Liver (tissue), 9 donors: ENCODE results near the gene GP1BB. TPM values are rescaled to one million over a fixed set of nuclear protein-coding genes. Genes with fewer than 3 reads are reported as not detected.

Experiments
- DNase-seq: peaks from one replicate; pipeline ENCODE4 v3.0.0-alpha.2; 2017; ENCODE audit warnings: low spot score
- H3K27ac ChIP-seq, 2 donors: one replicate each; pipeline ENCODE4 v1.7.0; 2013; ENCODE audit warnings: inconsistent platforms in 2 of 2, low read length in 2 of 2, control low read depth in 1 of 2, low read depth in 1 of 2, mild to moderate bottlenecking in 1 of 2
- H3K27me3 ChIP-seq, 4 donors: one replicate each; pipeline versions ENCODE4 v1.6.1 to v1.7.0; 2013; ENCODE audit warnings: low read length in 3 of 4, inconsistent platforms in 1 of 4, mild to moderate bottlenecking in 1 of 4, moderate library complexity in 1 of 4; ENCODE audit not compliant: control insufficient read depth in 4 of 4, insufficient read depth in 4 of 4
- H3K36me3 ChIP-seq, 4 donors: one replicate each; pipeline versions ENCODE4 v1.6.1 to v1.7.0; 2013; ENCODE audit warnings: low read length in 3 of 4, mild to moderate bottlenecking in 3 of 4, low read depth in 1 of 4, moderate library complexity in 1 of 4; ENCODE audit not compliant: control insufficient read depth in 4 of 4, insufficient read depth in 3 of 4
- H3K4me1 ChIP-seq, 4 donors: one replicate each; pipeline versions ENCODE4 v1.6.1 to v1.7.0; 2013; ENCODE audit warnings: low read length in 3 of 4, mild to moderate bottlenecking in 3 of 4, moderate library complexity in 1 of 4; ENCODE audit not compliant: control insufficient read depth in 4 of 4, insufficient read depth in 4 of 4
- H3K4me3 ChIP-seq, 3 donors: one replicate each; pipeline versions ENCODE4 v1.6.1 to v1.7.0; 2013; ENCODE audit warnings: low read length in 3 of 3, control low read depth in 1 of 3, low read depth in 1 of 3, mild to moderate bottlenecking in 1 of 3
- H3K9ac ChIP-seq, 2 donors: one replicate each; pipeline ENCODE4 v1.7.0; 2013; ENCODE audit warnings: low read length in 2 of 2, mild to moderate bottlenecking in 2 of 2, moderate library complexity in 2 of 2, control low read depth in 1 of 2, low read depth in 1 of 2
- H3K9me3 ChIP-seq, 4 donors: one replicate each; pipeline versions ENCODE4 v1.6.1 to v1.7.0; 2013; ENCODE audit warnings: low read length in 3 of 4; ENCODE audit not compliant: control insufficient read depth in 4 of 4
- EGR1 ChIP-seq, 2 donors: IDR thresholded peaks; 2 replicates each; pipeline ENCODE4 v1.6.1; 2016 to 2018; ENCODE audit warnings: antibody characterized with exemption in 2 of 2, low read depth in 2 of 2
- FOXA1 ChIP-seq: IDR thresholded peaks from 2 replicates; pipeline ENCODE4 v1.6.1; 2016; ENCODE audit warnings: antibody characterized with exemption
- FOXA2 ChIP-seq: IDR thresholded peaks from 2 replicates; pipeline ENCODE4 v1.6.1; 2016; ENCODE audit warnings: antibody characterized with exemption
- GABPA ChIP-seq, 2 donors: IDR thresholded peaks in 1 of 2; conservative IDR thresholded peaks in 1 of 2; 2 replicates each; pipeline ENCODE4 v1.6.1; 2016; ENCODE audit warnings: antibody characterized with exemption in 2 of 2, mild to moderate bottlenecking in 1 of 2, moderate library complexity in 1 of 2
- HNF4A ChIP-seq, 2 donors: conservative IDR thresholded peaks; 2 replicates each; pipeline ENCODE4 v1.6.1; 2016; ENCODE audit warnings: antibody characterized with exemption in 2 of 2, mild to moderate bottlenecking in 2 of 2
- HNF4G ChIP-seq: IDR thresholded peaks from 2 replicates; pipeline ENCODE4 v1.6.1; 2016; ENCODE audit warnings: antibody characterized with exemption
- JUND ChIP-seq, 2 donors: IDR thresholded peaks; 2 replicates each; pipeline ENCODE4 v1.6.1; 2016; ENCODE audit warnings: antibody characterized with exemption in 2 of 2
- NR2F2 ChIP-seq: IDR thresholded peaks from 2 replicates; pipeline ENCODE4 v1.6.1; 2016; ENCODE audit warnings: antibody characterized with exemption
- RAD21 ChIP-seq, 2 donors: IDR thresholded peaks; 2 replicates each; pipeline ENCODE4 v1.6.1; 2016; ENCODE audit warnings: antibody characterized with exemption in 2 of 2, mild to moderate bottlenecking in 2 of 2
- REST ChIP-seq: IDR thresholded peaks from 2 replicates; pipeline ENCODE4 v1.6.1; 2016; ENCODE audit warnings: antibody characterized with exemption, mild to moderate bottlenecking
- RXRA ChIP-seq, 2 donors: IDR thresholded peaks; 2 replicates each; pipeline ENCODE4 v1.6.1; 2017 to 2018; ENCODE audit warnings: antibody characterized with exemption in 2 of 2, mild to moderate bottlenecking in 1 of 2
- SP1 ChIP-seq: IDR thresholded peaks from 2 replicates; pipeline ENCODE4 v1.6.1; 2018; ENCODE audit warnings: antibody characterized with exemption, mild to moderate bottlenecking
- TAF1 ChIP-seq: conservative IDR thresholded peaks from 2 replicates; pipeline ENCODE4 v1.6.1; 2016; ENCODE audit warnings: antibody characterized with exemption, mild to moderate bottlenecking
- YY1 ChIP-seq: IDR thresholded peaks from 2 replicates; pipeline ENCODE4 v1.6.1; 2016; ENCODE audit warnings: antibody characterized with exemption, mild to moderate bottlenecking
- WGBS: extraction: QIAGEN DNeasy Blood & Tissue Kit; methylation state at CpG from one replicate; pipeline ENCODE4 v1.1.7; 2013; 5-methylcytosine and 5-hydroxymethylcytosine counted together
- polyA plus RNA-seq, 2 donors: library from polyadenylated mRNA; stranded (reverse) in 1 of 2; unstranded in 1 of 2; fragments of 200-250 nt in 1 of 2; fragments of >200 nt in 1 of 2; fragmentation: Nextera tagmentation in 1 of 2; extraction: Ambion mirVana in 1 of 2; gene quantifications; one replicate each; pipeline versions ENCODE4 v1.2.1 to v1.2.3, GENCODE V29; 2013 to 2015
- total RNA-seq, 2 donors: library from RNA; depleted of rRNA; stranded (reverse); fragments of >200 nt; gene quantifications; one replicate each; pipeline ENCODE4 v1.2.3, GENCODE V29; 2014
- TF ChIP-seq, protein P1 (sequence below): IDR thresholded peaks from 2 replicates; pipeline ENCODE4 v1.6.1; 2016; ENCODE audit warnings: antibody characterized with exemption
- TF ChIP-seq, protein P2 (sequence below): IDR thresholded peaks from 2 replicates; pipeline ENCODE4 v1.6.1; 2016; ENCODE audit warnings: antibody characterized with exemption
- TF ChIP-seq, protein P3 (sequence below): IDR thresholded peaks from 2 replicates; pipeline ENCODE4 v1.6.1; 2016; ENCODE audit warnings: antibody characterized with exemption
- TF ChIP-seq, protein P4 (sequence below): fragments of 150-350 bp; IDR thresholded peaks from 2 replicates; pipeline ENCODE4 v1.5.1; 2017; ENCODE audit warnings: improper control_type of control experiment, low read depth, low read length; ENCODE audit not compliant: missing input control
- donor health status: healthy.
- donor health status: healthy.
- donor health status: healthy.
- donor health status: healthy.
- donor health status: healthy.

GP1BB gene
- total and polyA plus RNA-seq, 4 donors: 0.38 to 5.7 (median 0.51) TPM; not detected in 1

DNA sequence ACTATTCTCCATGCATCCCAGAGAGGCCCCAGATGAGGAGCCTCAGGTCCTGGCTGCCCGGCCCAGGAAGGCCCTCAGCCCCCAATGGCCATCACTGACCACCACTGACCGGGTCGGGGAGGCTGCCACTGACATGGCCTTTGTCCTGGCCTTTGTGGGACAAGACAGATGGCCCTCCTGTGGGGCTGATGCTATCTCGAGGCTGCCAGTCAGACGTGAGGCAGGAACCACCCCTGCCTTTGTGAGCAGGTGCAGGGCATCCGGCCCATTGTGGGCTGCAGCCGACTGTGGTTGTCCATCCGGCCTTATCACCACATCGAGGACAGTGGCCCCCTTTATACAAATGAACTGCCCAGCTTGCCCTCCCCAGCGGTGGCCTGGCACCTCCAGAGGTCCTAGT lies 5.5 kb downstream of the GP1BB start:
- H3K27ac ChIP-seq: no peak overlapping the region
- WGBS: 83% methylated on average over 10 of the region's 10 CpGs
- DNase-seq: no peak
- H3K4me1 ChIP-seq: peaks cover 5 to 17% (median 8%) of the 10 kb centered on the region in 4 donors
- peaks cover 0 to 4% (median 0%) of the 10 kb centered on the region in 4 donors for H3K27me3 ChIP-seq
- no peak overlapping the region for H3K4me3 ChIP-seq
- TF ChIP-seq SP1: no peak
- no peak for TF ChIP-seq EGR1 (IDR thresholded peaks at IDR 0.05; ENCODE audit: low read depth in 2 of 2)
- TF ChIP-seq, protein P1, sequence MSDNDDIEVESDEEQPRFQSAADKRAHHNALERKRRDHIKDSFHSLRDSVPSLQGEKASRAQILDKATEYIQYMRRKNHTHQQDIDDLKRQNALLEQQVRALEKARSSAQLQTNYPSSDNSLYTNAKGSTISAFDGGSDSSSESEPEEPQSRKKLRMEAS: no peak
- no peak for TF ChIP-seq TAF1
- TF ChIP-seq RXRA (IDR thresholded peaks at IDR 0.05): no peak
- TF ChIP-seq FOXA1: no peak
- H3K9ac ChIP-seq: no peak overlapping the region
- H3K36me3 ChIP-seq: no peaks in the 10 kb centered on the region
- no peaks in the 10 kb centered on the region for H3K9me3 ChIP-seq

- Histone ChIP-seq H3K36me3 (no peaks in the 10 kb centered on the region), H3K9ac (no peak overlapping the region), H3K9me3 (no peaks in the 10 kb centered on the region), H3K27me3 (peaks cover 0 to 2% (median 0%) of the 10 kb centered on the region in 4 donors), H3K27ac (no peak overlapping the region), H3K4me3 (no peak overlapping the region), H3K4me1 (peaks cover 0 to 10% (median 3%) of the 10 kb centered on the region in 4 donors)
- DNase-seq: no peak
- TF ChIP-seq RAD21 (IDR thresholded peaks at IDR 0.05): no peak
- no peak for TF ChIP-seq FOXA1
- TF ChIP-seq, protein P2, sequence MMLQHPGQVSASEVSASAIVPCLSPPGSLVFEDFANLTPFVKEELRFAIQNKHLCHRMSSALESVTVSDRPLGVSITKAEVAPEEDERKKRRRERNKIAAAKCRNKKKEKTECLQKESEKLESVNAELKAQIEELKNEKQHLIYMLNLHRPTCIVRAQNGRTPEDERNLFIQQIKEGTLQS: no peak
- TF ChIP-seq, protein P3, sequence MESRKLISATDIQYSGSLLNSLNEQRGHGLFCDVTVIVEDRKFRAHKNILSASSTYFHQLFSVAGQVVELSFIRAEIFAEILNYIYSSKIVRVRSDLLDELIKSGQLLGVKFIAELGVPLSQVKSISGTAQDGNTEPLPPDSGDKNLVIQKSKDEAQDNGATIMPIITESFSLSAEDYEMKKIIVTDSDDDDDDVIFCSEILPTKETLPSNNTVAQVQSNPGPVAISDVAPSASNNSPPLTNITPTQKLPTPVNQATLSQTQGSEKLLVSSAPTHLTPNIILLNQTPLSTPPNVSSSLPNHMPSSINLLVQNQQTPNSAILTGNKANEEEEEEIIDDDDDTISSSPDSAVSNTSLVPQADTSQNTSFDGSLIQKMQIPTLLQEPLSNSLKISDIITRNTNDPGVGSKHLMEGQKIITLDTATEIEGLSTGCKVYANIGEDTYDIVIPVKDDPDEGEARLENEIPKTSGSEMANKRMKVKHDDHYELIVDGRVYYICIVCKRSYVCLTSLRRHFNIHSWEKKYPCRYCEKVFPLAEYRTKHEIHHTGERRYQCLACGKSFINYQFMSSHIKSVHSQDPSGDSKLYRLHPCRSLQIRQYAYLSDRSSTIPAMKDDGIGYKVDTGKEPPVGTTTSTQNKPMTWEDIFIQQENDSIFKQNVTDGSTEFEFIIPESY: no peak
- no peak for TF ChIP-seq TAF1
- no peak for TF ChIP-seq HNF4A (conservative IDR thresholded peaks at IDR 0.05)
- no peak for TF ChIP-seq SP1
- no peak for TF ChIP-seq REST
- no peak for TF ChIP-seq GABPA (IDR thresholded peaks at IDR 0.05 in 1 of 2, conservative IDR thresholded peaks at IDR 0.05 in 1 of 2)
- TF ChIP-seq, protein P1: no peak
- no peak for TF ChIP-seq HNF4G
- no peak for TF ChIP-seq FOXA2
- TF ChIP-seq EGR1 (IDR thresholded peaks at IDR 0.05; ENCODE audit: low read depth in 2 of 2): no peak
- no peak for TF ChIP-seq YY1
- TF ChIP-seq JUND (IDR thresholded peaks at IDR 0.05): no peak
- TF ChIP-seq NR2F2: no peak
- TF ChIP-seq RXRA (IDR thresholded peaks at IDR 0.05): no peak
- TF ChIP-seq, protein P4, sequence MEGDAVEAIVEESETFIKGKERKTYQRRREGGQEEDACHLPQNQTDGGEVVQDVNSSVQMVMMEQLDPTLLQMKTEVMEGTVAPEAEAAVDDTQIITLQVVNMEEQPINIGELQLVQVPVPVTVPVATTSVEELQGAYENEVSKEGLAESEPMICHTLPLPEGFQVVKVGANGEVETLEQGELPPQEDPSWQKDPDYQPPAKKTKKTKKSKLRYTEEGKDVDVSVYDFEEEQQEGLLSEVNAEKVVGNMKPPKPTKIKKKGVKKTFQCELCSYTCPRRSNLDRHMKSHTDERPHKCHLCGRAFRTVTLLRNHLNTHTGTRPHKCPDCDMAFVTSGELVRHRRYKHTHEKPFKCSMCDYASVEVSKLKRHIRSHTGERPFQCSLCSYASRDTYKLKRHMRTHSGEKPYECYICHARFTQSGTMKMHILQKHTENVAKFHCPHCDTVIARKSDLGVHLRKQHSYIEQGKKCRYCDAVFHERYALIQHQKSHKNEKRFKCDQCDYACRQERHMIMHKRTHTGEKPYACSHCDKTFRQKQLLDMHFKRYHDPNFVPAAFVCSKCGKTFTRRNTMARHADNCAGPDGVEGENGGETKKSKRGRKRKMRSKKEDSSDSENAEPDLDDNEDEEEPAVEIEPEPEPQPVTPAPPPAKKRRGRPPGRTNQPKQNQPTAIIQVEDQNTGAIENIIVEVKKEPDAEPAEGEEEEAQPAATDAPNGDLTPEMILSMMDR: no peak
- WGBS: 91% methylated on average over 9 of the region's 9 CpGs
These were observed 6.2 kb downstream of the GP1BB start for GRCh38 chr22:19729507-19729906.
